ENCODE results near the gene PRR33. TPM values are rescaled to one million over a fixed set of nuclear protein-coding genes. Genes with fewer than 3 reads are reported as not detected.

Gene PRR33
- total RNA-seq, 1 experiment from 2014 or later: not detected

DNA sequence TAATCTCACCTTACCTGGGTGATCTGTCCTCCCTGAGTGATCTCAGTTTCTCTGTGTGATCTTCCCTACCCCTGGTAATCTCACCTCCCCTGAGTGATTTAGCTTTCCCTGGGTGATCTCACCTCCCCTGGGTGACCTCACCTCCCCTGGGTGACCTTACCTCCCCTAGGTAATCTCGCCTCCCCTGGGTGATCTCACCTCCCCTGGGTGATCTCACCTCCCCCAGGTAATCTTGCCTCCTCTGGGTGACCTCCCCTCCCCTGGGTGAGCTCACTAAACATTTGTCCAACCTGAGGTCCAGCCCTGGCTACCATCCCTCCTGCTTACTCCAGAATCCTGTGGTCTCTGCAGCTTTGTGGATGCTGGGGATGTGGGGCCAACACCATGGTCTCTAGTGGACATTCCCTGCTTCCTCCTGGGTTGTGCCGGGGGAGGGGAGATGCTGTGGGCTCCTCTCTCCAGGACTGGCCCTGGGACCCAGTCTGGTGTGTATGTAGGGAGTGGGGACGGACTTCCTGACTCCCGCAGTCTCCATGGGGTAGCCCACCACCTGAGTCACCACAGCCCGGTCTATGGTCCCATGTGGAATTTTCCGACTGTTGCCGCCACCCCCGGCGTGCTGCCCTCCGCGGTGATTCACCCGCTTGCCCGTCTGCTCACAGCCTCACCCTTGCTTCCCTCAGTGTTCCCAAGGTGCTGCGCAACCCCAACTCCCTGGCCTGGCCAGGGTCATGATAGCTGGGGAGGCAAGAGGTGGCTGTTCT is 28.9 kb downstream of the PRR33 start:
- peak; percentile 84 for DNase-seq (ENCODE audit: low read depth)

DNA sequence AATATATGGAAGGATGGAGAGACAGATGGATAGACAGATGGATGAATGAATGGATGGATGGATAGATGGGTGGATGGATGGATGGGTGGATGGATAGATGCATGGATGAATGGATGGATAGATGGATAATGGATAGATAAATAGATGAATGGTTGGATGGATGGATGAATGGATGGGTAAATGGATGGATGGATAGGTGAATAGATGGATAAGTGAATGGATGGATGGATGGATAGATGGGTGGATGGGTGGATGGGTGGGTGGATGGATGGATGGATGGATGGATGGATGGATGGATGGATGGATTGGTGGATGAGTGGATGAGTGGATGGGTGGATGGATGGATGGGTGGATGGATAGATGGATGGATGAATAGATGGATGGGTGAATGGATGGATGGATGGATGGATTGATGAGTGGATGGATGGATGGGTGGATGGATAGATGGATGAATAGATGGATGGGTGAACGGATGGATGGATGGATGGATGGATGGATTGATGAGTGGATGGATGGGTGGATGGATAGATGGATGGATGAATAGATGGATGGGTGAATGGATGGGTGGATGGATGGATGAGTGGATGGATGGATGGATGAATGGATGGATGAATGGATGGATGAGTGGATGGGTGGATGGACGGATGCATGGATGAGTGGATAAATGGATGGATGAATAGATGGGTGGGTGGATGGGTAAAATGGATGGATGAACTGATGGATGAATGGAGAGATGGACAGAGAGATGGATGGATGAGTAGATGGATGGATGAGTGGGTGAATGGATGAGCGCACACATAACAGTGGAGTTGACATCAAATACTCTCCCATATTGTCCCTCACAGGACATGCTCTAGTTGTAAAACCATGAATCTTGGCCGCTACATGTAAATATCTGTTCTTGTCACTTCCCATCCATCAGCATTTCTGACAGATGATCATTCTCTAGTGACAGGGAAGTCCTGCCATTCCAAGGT is 30.0 kb downstream of the PRR33 start:
- DNase-seq (ENCODE audit: low read depth): no peak

DNA sequence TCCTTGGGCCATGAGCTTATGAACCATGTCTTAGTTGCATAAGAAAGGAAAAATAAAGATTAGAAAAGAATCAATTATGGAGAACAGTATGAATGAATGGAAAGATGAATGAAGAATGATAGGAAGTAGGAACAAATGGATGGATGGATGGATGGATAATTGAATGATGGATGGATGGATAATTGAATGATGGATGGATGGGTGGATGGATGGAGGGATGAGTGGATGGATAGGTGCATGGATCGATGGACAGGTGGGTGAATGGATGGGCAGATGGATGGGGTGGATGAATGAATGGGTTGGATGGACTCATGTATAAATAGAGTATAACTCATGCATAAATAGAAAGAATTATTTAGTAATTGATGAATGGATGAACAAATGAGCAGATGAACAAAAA is 31.6 kb downstream of the PRR33 start:
- DNase-seq (ENCODE audit: low read depth): no peak

- no peak for DNase-seq (ENCODE audit: low read depth)
These were observed 32.7 kb downstream of the PRR33 start for GRCh38 chr11:1859004-1859403.

- DNase-seq (ENCODE audit: low read depth): no peak
These were observed 33.1 kb downstream of the PRR33 start for GRCh38 chr11:1858576-1858975.

- no peak for DNase-seq (ENCODE audit: low read depth)
These were observed 33.5 kb downstream of the PRR33 start for GRCh38 chr11:1858154-1858553.

GRCh38 chr11:1857064-1857463 is 34.6 kb downstream of the PRR33 start:
- no peak for DNase-seq (ENCODE audit: low read depth)

- DNase-seq (ENCODE audit: low read depth): no peak
These were observed 35.2 kb downstream of the PRR33 start for GRCh38 chr11:1856306-1857005.

GRCh38 chr11:1855886-1856265 is 35.8 kb downstream of the PRR33 start:
- no peak for DNase-seq (ENCODE audit: low read depth)

GRCh38 chr11:1854949-1855885 is 36.5 kb downstream of the PRR33 start:
- DNase-seq (ENCODE audit: low read depth): no peak

GRCh38 chr11:1854132-1854948 is 37.4 kb downstream of the PRR33 start:
- DNase-seq (ENCODE audit: low read depth): no peak

- DNase-seq (ENCODE audit: low read depth): no peak
These were observed 38.1 kb downstream of the PRR33 start for GRCh38 chr11:1853376-1854131.

- no peak for DNase-seq (ENCODE audit: low read depth)
These were observed 38.8 kb downstream of the PRR33 start, which contains the start of gene LSP1 for GRCh38 chr11:1852877-1853276. TSS of gene LSP1 (plus strand) at chr11:1853084. CDS start at chr11:1853145, 61 bp downstream.

GRCh38 chr11:1852271-1852876 is 39.3 kb downstream of the PRR33 start:
- no peak for DNase-seq (ENCODE audit: low read depth)

- no peak for DNase-seq (ENCODE audit: low read depth)
These were observed 40.1 kb downstream of the PRR33 start for GRCh38 chr11:1851468-1852180.

GRCh38 chr11:1848640-1849430 is 42.9 kb downstream of the PRR33 start:
- DNase-seq (ENCODE audit: low read depth): no peak

- no peak for DNase-seq (ENCODE audit: low read depth)
These were observed 43.6 kb downstream of the PRR33 start for GRCh38 chr11:1847926-1848639.
